Natural killer cell treated with Interleukin-12 subunit alpha and Interleukin-12 subunit beta and Interleukin-15 and Interleukin-18, amount 100 ng/mL, for 72 hours (primary cell): ENCODE results near the gene ADAM17. TPM values are rescaled to one million over a fixed set of nuclear protein-coding genes. Genes with fewer than 3 reads are reported as not detected.

ENCODE experiments used
- total RNA-seq, 2 donors: library from RNA; stranded (reverse); gene quantifications; one replicate each; pipeline ENCODE4 v1.2.3, GENCODE V29; 2022

The ADAM17 gene
- total RNA-seq, 2 donors from 2014 or later = 62.1 to 85.1 TPM

Other genes starting within 250 kb of the ADAM17 start
- 100 to 1,000 TPM; 132 to 167 TPM for gene ITGB1BP1, start 132.3 kb downstream of the ADAM17 start, total RNA-seq
- 10 to 100 TPM; 46.6 to 58.4 TPM for gene CPSF3, start 132.2 kb downstream of the ADAM17 start, total RNA-seq
- 10 to 100 TPM; 46.1 to 47.2 TPM for gene IAH1, start 81.3 kb downstream of the ADAM17 start, total RNA-seq
- 100 to 1,000 TPM; 221 to 318 TPM for gene YWHAQ, start 75.2 kb upstream of the ADAM17 start, total RNA-seq